Measurements from ENCODE around the gene NUTM2F. TPM values are rescaled to one million over a fixed set of nuclear protein-coding genes. Genes with fewer than 3 reads are reported as not detected.

Gene NUTM2F
- total and polyA plus RNA-seq, 8 donors: 0.10 to 0.11 (median 0.10) TPM; not detected in 5

GRCh38 chr9:94303321-94303720 lies 25.1 kb downstream of the NUTM2F start:
- Histone ChIP-seq H3K4me1 (no peaks in the 10 kb centered on the region), H3K4me3 (no peak overlapping the region), H3K9me3 (no peaks in the 10 kb centered on the region), H3K36me3 (peaks cover 0 to 23% of the 10 kb centered on the region in 2 donors), H3K27me3 (no peaks in the 10 kb centered on the region), H3K27ac (no peak overlapping the region)
- intact Hi-C loops (cut with DNase I): no loop called here
- DNase-seq: no peak
- no peak for ATAC-seq
- TF ChIP-seq CTCF (IDR thresholded peaks at IDR 0.05): no peak

- no peak for ATAC-seq
- Histone ChIP-seq H3K27me3 (no peaks in the 10 kb centered on the region), H3K9me3 (no peaks in the 10 kb centered on the region), H3K27ac (no peak overlapping the region), H3K4me1 (no peaks in the 10 kb centered on the region), H3K4me3 (no peak overlapping the region), H3K36me3 (peaks cover 0 to 27% of the 10 kb centered on the region in 2 donors)
- no peak for DNase-seq
- intact Hi-C loops (cut with DNase I): no loop called here
- no peak for TF ChIP-seq CTCF (IDR thresholded peaks at IDR 0.05)
Measured at GRCh38 chr9:94302426-94302825, 26.0 kb downstream of the NUTM2F start.

GRCh38 chr9:94301583-94301982 lies 26.9 kb downstream of the NUTM2F start:
- no peaks in the 10 kb centered on the region for H3K9me3 ChIP-seq
- H3K4me1 ChIP-seq: no peaks in the 10 kb centered on the region
- ATAC-seq (no peak), DNase-seq (no peak)
- intact Hi-C loops (cut with DNase I): no loop called here
- H3K27ac ChIP-seq: no peak overlapping the region
- no peak overlapping the region for H3K4me3 ChIP-seq
- peaks cover 0 to 31% of the 10 kb centered on the region in 2 donors for H3K36me3 ChIP-seq
- H3K27me3 ChIP-seq: no peaks in the 10 kb centered on the region
- TF ChIP-seq CTCF (IDR thresholded peaks at IDR 0.05): no peak

- Histone ChIP-seq H3K4me3 (no peak overlapping the region), H3K27me3 (no peaks in the 10 kb centered on the region), H3K27ac (no peak overlapping the region), H3K36me3 (peaks cover 0 to 37% of the 10 kb centered on the region in 2 donors), H3K4me1 (no peaks in the 10 kb centered on the region), H3K9me3 (no peaks in the 10 kb centered on the region)
- intact Hi-C loops (cut with DNase I): no loop called here
- DNase-seq (no peak), ATAC-seq (no peak)
- no peak for TF ChIP-seq CTCF (IDR thresholded peaks at IDR 0.05)
Measured at GRCh38 chr9:94300470-94301301, 27.8 kb downstream of the NUTM2F start.

- Histone ChIP-seq H3K4me1 (no peaks in the 10 kb centered on the region), H3K4me3 (no peak overlapping the region), H3K36me3 (peaks cover 0 to 53% of the 10 kb centered on the region in 2 donors), H3K27me3 (no peaks in the 10 kb centered on the region), H3K9me3 (no peaks in the 10 kb centered on the region), H3K27ac (no peak overlapping the region)
- no peak for TF ChIP-seq CTCF (IDR thresholded peaks at IDR 0.05)
- no peak for DNase-seq
- no peak for ATAC-seq
- intact Hi-C loops (cut with DNase I): no loop called here
Measured at GRCh38 chr9:94298949-94299599, 29.4 kb downstream of the NUTM2F start.
